ENCODE measurements around the gene STK38.

STK38 gene

DNA sequence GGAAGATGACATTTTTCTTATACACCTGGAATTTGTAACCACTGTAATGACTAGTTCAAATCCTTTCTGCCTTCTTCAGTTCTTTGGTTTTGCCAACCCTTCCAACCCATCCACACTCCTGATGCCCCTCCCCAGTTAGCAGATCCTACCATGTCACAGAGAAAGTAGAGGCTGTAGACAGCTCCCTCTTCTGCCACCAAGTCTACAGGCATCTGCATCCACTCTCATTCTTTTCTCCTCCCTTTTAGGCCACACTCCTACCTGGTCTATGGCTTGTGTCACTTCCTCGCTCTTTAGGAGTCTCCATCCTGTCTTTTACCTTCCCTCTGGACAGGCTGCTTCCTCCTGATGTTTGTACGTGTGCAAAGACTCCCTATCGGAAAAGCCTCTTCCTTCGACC is 13.5 kb upstream of the STK38 start:
- TF ChIP-seq, protein P1, sequence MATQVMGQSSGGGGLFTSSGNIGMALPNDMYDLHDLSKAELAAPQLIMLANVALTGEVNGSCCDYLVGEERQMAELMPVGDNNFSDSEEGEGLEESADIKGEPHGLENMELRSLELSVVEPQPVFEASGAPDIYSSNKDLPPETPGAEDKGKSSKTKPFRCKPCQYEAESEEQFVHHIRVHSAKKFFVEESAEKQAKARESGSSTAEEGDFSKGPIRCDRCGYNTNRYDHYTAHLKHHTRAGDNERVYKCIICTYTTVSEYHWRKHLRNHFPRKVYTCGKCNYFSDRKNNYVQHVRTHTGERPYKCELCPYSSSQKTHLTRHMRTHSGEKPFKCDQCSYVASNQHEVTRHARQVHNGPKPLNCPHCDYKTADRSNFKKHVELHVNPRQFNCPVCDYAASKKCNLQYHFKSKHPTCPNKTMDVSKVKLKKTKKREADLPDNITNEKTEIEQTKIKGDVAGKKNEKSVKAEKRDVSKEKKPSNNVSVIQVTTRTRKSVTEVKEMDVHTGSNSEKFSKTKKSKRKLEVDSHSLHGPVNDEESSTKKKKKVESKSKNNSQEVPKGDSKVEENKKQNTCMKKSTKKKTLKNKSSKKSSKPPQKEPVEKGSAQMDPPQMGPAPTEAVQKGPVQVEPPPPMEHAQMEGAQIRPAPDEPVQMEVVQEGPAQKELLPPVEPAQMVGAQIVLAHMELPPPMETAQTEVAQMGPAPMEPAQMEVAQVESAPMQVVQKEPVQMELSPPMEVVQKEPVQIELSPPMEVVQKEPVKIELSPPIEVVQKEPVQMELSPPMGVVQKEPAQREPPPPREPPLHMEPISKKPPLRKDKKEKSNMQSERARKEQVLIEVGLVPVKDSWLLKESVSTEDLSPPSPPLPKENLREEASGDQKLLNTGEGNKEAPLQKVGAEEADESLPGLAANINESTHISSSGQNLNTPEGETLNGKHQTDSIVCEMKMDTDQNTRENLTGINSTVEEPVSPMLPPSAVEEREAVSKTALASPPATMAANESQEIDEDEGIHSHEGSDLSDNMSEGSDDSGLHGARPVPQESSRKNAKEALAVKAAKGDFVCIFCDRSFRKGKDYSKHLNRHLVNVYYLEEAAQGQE (IDR thresholded peaks at IDR 0.05; ENCODE audit: insufficient read depth in 1 of 2, low read depth in 2 of 2, low read length in 2 of 2) = no peak
- TF ChIP-seq TAF1 (IDR thresholded peaks at IDR 0.05; ENCODE audit: borderline replicate concordance, insufficient read depth, low read length) = no peak
- no peak for TF ChIP-seq SIN3A (IDR thresholded peaks at IDR 0.05; ENCODE audit: borderline replicate concordance, insufficient read depth, low read length)
- no peak for TF ChIP-seq POLR2AphosphoS5 (IDR thresholded peaks at IDR 0.05; ENCODE audit: low read depth, low read length)
- TF ChIP-seq FOXP2 (optimal IDR thresholded peaks at IDR 0.05; ENCODE audit: borderline replicate concordance, extremely low read depth, extremely low read length, insufficient read depth) = no peak

DNA sequence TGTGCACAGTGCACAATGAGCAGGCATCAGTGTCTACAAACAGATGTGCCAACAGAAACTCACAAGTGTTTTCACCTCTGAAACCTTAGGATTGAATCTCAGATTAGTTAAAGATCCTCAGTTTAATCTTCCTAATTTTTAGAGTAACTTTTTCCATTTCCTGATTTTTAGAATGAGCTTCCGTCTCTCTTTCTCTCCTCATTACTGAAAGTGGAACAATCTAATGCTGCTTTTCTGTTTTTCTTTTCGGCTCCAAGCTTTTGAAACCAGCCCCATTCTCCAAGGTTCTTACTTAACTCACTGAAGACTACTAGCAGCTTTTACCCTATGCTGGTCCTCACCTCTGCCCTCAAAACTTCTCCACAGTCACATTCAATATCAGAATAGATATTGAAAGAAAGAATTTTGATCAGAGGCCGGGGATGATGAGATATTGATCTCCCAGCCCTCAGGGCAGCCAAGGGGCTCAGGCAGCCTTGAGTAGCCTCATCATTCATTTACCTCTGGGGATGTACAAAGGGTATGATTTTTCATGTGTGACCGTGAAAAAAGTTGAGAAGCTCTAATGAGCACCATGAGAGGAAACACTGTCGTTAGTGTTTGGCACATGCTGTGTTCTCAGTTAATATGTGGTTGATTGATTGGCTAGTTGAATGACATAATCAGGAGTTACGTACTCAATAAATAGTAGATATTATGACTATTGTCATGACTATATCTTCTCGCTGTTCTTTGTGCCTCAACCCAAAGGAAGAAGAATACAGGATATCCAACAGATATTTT is 11.9 kb upstream of the STK38 start:
- TF ChIP-seq POLR2AphosphoS5 (IDR thresholded peaks at IDR 0.05; ENCODE audit: low read depth, low read length) (no peak), FOXP2 (optimal IDR thresholded peaks at IDR 0.05; ENCODE audit: borderline replicate concordance, extremely low read depth, extremely low read length, insufficient read depth) (no peak), SIN3A (IDR thresholded peaks at IDR 0.05; ENCODE audit: borderline replicate concordance, insufficient read depth, low read length) (no peak), TAF1 (IDR thresholded peaks at IDR 0.05; ENCODE audit: borderline replicate concordance, insufficient read depth, low read length) (no peak)
- TF ChIP-seq, protein P1 (IDR thresholded peaks at IDR 0.05; ENCODE audit: insufficient read depth in 1 of 2, low read depth in 2 of 2, low read length in 2 of 2) = no peak

DNA sequence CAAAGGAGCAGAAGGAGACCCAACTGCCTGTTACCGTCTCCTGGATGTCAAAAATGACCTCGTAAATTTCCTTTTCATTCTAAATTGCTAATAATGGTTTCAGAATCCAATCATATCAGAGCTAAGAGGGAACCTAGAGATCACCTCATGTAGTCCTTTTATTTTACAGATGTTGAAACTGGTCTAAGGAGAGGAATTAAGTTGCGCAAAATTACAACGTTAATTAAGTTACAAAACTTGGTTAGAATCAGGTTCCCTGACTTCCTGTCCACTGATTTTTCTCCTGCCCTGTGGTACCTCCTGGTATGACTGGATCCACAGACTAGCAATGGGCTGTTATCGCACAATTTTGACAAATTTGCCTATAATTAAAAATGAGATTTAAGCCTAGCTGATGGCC is 9.0 kb upstream of the STK38 start:
- no peak for TF ChIP-seq SIN3A (IDR thresholded peaks at IDR 0.05; ENCODE audit: borderline replicate concordance, insufficient read depth, low read length)
- TF ChIP-seq, protein P1 (IDR thresholded peaks at IDR 0.05; ENCODE audit: insufficient read depth in 1 of 2, low read depth in 2 of 2, low read length in 2 of 2) = no peak
- TF ChIP-seq FOXP2 (optimal IDR thresholded peaks at IDR 0.05; ENCODE audit: borderline replicate concordance, extremely low read depth, extremely low read length, insufficient read depth) = no peak
- no peak for TF ChIP-seq TAF1 (IDR thresholded peaks at IDR 0.05; ENCODE audit: borderline replicate concordance, insufficient read depth, low read length)
- no peak for TF ChIP-seq POLR2AphosphoS5 (IDR thresholded peaks at IDR 0.05; ENCODE audit: low read depth, low read length)

- TF ChIP-seq, protein P1 (IDR thresholded peaks at IDR 0.05; ENCODE audit: insufficient read depth in 1 of 2, low read depth in 2 of 2, low read length in 2 of 2) = no peak
- no peak for TF ChIP-seq FOXP2 (optimal IDR thresholded peaks at IDR 0.05; ENCODE audit: borderline replicate concordance, extremely low read depth, extremely low read length, insufficient read depth)
- TF ChIP-seq TAF1 (IDR thresholded peaks at IDR 0.05; ENCODE audit: borderline replicate concordance, insufficient read depth, low read length) = no peak
- TF ChIP-seq SIN3A (IDR thresholded peaks at IDR 0.05; ENCODE audit: borderline replicate concordance, insufficient read depth, low read length) = no peak
- no peak for TF ChIP-seq POLR2AphosphoS5 (IDR thresholded peaks at IDR 0.05; ENCODE audit: low read depth, low read length)
Measured at GRCh38 chr6:36555750-36556252, 8.5 kb upstream of the STK38 start.
